T47D (cell line): ENCODE data around the gene RNPEP.
"Not testable (repeated sequence)": the region's sequence is repeated elsewhere in the genome, so short reads cannot be mapped to it uniquely, and the experiment has no call there.

Experiments used
- DNase-seq, 2 experiments: peaks; one replicate each; pipeline versions ENCODE4 v3.0.0 to v3.0.0-alpha.2; 2011 to 2012; ENCODE audit warnings: low read depth in 1 of 2, low spot score in 1 of 2
- JUND ChIP-seq: IDR thresholded peaks from 2 replicates; pipeline ENCODE4 v1.6.1; 2012; ENCODE audit warnings: low read depth
- in situ Hi-C: cut with HindIII; loops from 2 replicates; pipeline ENCODE4 v1.10.0; 2016; ENCODE audit warnings: low sequenced_read_pairs, low pct_unique_long_range_greater_than_20kb

Gene RNPEP

DNA sequence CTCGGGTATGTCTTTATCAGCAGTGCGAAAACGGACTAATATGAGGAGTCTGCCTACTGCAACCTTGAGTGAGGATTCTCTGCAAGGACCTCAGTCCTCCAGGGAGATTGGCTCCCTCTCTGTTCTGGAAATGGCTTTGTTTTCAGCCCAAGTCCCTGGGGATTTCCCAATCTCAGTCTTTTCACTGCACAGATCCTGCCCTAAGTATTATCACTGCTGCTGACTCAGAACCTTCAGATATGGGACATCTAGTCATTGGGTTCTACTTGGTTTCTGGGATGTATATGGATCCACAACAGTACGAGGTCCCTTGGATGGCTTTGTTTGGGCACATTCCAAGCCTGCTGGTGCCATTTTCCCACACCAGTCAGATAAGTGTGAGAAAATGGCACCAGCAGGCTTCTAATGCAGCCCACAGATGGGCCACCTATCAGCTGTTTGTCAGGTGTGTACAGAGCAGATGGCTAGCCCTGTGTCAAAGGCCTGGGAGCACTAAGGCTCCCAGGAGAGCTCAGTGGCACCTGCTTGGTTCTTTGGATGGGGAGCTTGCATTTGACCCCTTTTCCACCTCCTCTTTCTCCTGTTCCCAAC lies 55.4 kb downstream of the RNPEP start:
- in situ Hi-C loops, result no loop called here
- no peak for TF ChIP-seq JUND

GRCh38 chr1:202038688-202039346 lies 56.4 kb downstream of the RNPEP start:
- no peak for DNase-seq
- in situ Hi-C loops, result no loop called here
- no peak for TF ChIP-seq JUND

More for the DNA sequence above, 55.4 kb downstream of the RNPEP start:
- no peak for DNase-seq

DNA sequence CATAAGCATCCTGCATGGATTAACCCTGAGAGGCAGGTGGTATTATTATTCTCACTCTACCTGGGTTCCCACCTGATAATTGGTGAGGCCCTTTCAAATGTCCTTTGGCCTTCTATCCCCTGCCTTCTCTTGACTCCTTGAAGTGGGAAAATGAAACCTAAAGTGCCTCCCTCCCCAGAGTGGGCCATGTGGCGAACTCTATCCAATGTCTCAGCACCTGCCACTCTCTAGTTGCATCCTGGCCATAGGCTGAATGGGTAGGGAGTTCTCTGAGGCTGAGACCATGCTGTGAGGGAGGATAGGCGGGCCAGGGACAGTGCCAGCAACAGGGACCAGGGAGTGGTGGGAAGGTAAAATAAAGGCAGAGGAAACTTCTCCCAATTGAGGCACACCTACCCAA lies 63.3 kb downstream of the RNPEP start:
- TF ChIP-seq JUND, result no peak
- in situ Hi-C loops, result no loop called here
- peak in 1 of 2 experiments; percentile 35 for DNase-seq

GRCh38 chr1:202046227-202046626 lies 63.8 kb downstream of the RNPEP start:
- peak; percentile 97 for TF ChIP-seq JUND
- in situ Hi-C loops, result no loop called here
- peak; percentile 86 to 99 for DNase-seq

DNA sequence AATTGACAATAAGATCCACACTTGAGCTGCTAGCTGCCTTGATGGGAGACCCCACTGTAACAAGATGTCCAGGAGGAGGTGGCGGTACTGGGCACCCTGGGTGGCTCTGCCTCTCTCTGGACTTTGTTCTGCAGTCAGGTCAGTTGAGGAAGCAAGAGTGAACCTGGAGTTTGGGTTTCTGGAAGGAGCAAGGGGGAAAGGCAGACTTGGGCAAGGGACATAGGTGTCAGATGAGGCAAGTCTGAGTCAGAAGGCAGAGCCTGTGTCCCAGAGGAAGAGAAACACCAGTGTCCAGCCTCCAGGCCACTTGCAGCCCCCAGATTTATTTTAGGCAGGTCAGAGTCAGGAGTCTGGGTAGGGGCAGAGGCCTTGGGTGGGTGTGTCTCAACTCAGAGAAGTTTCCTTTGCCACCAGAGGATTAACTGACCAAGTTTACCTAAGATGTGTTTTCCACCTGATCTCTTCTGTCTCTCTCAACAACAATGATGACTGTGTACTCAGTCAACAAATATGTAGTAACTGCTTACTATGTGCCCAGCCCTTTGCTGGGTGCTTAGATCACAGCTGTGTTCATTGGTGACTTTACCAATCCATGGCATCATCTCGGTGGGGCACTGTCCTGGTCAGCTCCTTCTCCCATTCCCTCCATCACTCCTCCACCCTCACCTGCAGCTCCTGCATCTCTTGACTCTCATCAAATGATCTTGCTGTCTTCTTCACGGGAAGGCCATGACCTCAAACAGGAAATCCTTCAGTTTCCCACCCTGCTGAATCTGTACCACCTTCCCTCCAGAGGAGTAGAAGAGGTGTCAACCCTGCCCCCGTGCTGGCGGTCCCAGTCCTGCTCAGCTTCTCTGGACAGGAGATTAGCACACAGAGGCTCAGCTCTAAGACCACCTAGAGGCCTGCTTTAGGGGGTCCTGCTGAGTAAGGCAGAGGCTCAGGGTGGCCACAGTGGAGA lies 64.6 kb downstream of the RNPEP start:
- peak; percentile 64 to 92 for DNase-seq
- in situ Hi-C loops, result no loop called here
- TF ChIP-seq JUND, result no peak

GRCh38 chr1:202047977-202048376 lies 65.5 kb downstream of the RNPEP start:
- in situ Hi-C loops, result no loop called here
- no peak for TF ChIP-seq JUND
- DNase-seq, result no peak

DNA sequence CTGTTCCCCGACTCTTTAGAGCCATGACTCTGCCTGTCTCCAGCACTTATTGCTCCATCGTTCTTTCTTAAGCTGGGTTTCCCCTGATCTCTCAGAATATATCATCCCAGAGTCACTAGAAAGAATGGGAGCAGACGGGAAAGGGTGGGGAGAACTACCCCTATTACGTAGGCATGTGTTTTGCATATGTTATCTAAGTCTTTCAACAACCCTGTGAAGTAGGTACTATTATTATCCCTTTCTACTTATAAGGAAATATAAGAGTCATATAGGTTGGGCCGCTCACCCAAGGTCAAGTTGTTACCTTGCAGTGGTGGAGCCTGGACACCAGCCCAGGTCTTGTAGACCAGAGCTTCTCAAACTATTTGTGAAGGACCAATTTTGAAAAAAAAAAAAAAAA lies 66.7 kb downstream of the RNPEP start:
- no peak for TF ChIP-seq JUND
- in situ Hi-C loops, result no loop called here
- no peak for DNase-seq

DNA sequence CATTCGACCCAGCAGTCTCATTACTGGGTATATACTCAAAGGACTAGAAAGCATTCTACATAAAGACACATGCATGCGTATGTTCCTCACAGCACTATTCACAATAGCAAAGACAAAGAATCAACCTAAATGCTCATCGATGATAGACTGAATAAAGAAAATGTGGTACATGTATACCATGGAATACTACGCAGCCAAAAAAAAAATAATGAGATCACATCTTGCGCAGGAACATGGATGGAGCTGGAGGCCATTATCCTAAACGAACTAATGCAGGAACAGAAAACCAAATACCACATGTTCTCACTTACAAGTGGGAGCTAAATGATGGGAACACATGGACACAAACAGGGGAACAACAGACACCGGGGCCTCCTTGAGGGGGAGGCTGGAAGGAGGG lies 71.6 kb downstream of the RNPEP start:
- in situ Hi-C loops, result no loop called here
- DNase-seq, result no peak
- no peak for TF ChIP-seq JUND

- DNase-seq, in situ Hi-C loops: not testable (repeated sequence)
These were observed 72.2 kb downstream of the RNPEP start for GRCh38 chr1:202054673-202055072.
